GM10266 (cell line): ENCODE data around the gene ZBTB7C.

Experiments used
- DNase-seq: peaks from one replicate; pipeline ENCODE4 v3.0.0; 2012; ENCODE audit errors: extremely low spot score
- TF ChIP-seq, protein P1 (sequence below): IDR thresholded peaks from 2 replicates; pipeline ENCODE4 v1.5.1; 2012; ENCODE audit warnings: mild to moderate bottlenecking, low read depth; ENCODE audit not compliant: control insufficient read depth, insufficient read depth; ENCODE audit errors: missing control alignments

ZBTB7C gene

DNA sequence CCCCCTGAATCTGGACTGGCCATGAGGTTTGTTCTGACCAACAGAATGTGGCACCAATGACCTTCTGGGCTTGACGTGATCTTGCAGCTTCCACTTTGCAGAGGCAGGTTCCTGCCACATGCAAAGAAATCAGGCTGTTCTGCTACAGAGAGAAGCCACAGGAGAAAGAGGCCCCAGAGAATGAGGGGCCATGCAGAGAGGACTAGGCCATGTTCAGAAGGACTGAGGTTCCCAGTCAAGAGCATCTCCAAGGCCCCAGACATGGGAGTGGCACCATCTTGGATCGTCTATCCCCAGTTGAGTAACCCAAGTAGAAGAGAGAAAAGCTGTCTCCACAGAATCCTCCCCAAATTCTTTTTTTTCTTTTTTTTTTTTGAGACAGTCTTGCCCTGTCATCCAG lies 131.1 kb downstream of the ZBTB7C start:
- no peak for DNase-seq
- TF ChIP-seq, protein P1, sequence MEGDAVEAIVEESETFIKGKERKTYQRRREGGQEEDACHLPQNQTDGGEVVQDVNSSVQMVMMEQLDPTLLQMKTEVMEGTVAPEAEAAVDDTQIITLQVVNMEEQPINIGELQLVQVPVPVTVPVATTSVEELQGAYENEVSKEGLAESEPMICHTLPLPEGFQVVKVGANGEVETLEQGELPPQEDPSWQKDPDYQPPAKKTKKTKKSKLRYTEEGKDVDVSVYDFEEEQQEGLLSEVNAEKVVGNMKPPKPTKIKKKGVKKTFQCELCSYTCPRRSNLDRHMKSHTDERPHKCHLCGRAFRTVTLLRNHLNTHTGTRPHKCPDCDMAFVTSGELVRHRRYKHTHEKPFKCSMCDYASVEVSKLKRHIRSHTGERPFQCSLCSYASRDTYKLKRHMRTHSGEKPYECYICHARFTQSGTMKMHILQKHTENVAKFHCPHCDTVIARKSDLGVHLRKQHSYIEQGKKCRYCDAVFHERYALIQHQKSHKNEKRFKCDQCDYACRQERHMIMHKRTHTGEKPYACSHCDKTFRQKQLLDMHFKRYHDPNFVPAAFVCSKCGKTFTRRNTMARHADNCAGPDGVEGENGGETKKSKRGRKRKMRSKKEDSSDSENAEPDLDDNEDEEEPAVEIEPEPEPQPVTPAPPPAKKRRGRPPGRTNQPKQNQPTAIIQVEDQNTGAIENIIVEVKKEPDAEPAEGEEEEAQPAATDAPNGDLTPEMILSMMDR, result no peak

DNA sequence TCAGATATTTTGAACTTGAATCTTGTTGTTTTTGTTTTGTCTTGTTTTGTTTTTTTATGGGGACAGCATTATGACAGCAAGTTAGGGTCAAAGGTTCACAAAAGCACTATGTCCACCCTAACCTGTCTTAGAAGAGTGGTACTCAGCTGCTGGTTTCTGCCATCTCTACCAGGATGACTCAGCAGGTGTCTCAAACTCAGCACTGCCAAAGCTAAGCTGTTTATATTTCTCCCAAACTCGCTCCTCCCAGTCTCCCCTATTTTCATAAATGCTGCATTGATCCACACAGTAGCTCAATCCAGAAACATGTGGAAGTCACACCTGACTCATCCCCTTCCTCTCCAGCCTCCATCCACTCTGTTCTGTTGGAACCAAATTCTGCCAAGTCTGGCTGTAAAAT lies 134.9 kb downstream of the ZBTB7C start:
- no peak for DNase-seq
- TF ChIP-seq, protein P1, result no peak

DNA sequence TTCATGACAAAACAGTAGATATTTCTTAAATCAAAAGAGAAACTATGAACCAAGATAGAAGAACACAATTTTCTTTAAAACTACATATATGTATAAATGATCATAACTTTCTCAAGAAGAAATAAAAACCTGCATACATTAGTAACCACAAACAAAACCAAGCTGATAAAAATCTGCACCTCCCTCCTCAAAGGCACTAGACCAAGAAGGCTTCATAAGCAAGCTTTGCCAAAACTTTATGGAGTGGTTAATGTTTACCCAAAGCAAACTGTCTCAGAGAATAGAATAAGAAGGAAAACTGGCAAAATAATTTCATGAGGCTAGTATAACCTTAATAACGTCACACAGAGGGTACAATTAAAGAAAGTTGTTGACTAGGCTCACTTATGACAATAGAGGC lies 138.3 kb downstream of the ZBTB7C start:
- no peak for DNase-seq
- TF ChIP-seq, protein P1, result no peak

DNA sequence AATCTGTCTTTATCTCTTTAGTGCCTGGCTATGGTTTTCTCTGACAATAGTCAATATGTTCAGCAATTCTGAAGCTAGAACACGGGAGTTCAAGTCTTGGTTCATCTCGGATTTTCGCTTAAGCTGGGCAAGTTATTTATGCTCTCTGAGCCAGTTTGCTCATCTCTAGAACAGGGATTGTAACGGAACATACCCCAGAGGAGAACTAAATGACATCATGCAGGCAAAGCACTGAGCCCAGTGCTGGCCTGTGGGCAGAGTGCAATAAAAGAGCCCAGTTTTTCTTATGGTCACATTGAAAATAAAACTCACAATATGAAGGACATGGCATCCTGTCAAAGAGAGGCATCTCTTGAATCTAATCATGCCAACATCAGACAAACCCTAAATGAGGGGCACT lies 143.9 kb downstream of the ZBTB7C start:
- DNase-seq, result no peak
- TF ChIP-seq, protein P1, result no peak

DNA sequence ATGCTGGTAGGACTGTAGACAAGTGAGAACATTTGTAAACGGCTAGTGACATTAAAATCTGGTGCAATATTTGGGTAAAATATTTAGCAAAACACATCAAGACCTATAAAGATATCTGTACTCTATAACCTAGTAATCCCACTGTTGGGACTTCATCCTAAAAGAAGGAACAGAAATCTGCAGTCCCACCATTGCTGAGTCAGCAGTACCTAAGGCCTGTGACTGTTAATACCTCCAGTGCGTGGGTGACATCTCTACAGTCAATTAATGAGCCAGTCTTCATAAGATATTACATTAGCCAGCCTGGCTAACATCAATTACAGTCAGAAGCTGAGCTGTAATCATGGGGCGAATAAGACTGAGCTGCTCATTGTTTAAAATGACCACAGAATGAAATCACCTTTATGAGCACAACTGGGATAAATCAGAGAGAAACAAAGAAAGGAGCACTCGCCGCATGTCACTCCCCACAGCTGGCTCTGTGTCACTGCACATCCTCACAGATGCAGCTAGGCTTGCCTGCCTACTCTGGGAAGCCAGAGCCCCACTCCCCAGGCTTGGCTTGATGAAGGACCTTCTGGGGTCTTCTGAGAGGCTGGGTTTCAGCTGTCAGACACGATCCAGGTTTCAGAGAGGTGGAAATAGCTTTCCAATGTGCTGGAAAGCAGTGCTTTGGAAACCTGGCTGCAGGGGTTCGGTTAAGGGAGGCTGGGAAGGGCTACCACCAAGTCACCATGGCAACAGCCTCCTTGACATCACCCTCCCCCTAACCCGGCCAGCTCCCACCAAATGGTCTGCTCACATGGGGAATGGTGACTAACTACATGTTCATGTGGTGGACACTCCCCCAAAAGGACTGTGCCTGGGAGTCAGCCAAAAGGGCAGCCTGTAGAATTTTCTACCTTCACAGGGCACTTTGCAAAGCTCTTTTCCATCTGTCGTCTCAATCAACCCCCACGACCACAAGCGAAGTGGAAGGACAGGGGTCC lies 145.0 kb downstream of the ZBTB7C start:
- DNase-seq, result no peak
- TF ChIP-seq, protein P1, result no peak

DNA sequence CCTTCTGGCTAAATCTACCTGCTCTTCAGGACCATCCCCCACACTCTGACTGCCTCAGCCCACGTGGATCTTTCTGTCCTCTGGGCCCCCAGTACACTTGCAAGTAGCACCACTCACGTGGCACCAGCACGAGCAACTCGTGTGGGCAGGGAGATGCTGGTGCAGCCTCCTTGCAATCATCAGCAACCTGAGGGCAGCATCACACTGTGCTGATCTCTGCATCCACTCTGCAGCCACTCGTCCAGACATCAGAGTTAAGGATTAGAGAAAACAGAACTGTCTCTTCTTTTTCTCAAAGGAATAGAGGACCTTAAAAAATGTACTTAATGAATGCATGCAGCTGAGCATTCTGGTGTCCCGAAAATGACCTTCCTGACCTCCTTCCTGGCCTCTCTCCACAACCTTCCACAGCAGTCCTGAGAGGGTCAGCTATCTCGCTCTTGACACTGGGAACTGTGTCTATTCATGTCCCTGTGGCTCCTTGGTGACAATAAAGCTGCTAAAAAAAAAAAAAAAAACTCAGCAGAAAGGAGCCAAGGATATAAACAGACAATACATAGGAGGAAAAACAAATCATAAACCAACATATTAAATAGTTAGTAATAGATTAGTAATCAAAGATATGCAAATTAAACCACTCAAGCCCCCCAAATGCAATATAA lies 145.9 kb downstream of the ZBTB7C start:
- DNase-seq, result no peak
- TF ChIP-seq, protein P1, result no peak

DNA sequence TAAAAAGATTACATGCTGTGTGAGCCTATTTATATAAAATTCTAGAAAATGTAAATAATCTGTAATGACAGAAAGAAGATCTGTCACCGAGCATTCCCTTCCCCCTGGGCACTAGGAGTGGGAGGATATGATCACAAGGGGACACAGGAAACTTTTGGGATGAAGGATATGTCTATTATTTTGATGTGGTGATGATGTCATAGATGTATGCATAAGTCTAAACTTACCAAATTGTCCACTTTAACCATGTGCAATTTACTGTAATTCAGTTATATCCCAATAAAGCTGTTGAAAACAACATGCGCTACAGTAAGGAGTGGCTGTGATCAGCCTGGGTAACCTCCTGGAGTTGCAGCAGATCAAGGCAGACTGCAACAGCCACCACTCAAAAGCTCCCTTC lies 148.9 kb downstream of the ZBTB7C start:
- DNase-seq, result no peak
- TF ChIP-seq, protein P1, result no peak
